A549 (cell line): ENCODE measurements around the gene SLX9. TPM values are rescaled to one million over a fixed set of nuclear protein-coding genes. Genes with fewer than 3 reads are reported as not detected.

Source experiments
- ATAC-seq, 2 experiments: fragments of 200-7000 bp in 1 of 2; fragments of >200 bp in 1 of 2; cut with Nextera tagmentation in 1 of 2; cut with Tn5 transposase in 1 of 2; 3 replicates each; pipeline versions ENCODE4 v1.8.0 to v1.9.1; 2018 to 2020; ENCODE audit warnings: mild to moderate bottlenecking in 1 of 2, moderate library complexity in 1 of 2
- CTCF ChIA-PET: fragments of 300-600 bp; sonication (Branson Sonifier 250); formaldehyde crosslinking; extraction: SDS; loops from one replicate; lab custom pipeline; 2021; ENCODE audit warnings: antibody characterized with exemption, inconsistent platforms; lab: Yijun Ruan, JAX
- POLR2A ChIA-PET: fragments of 350-600 bp; formaldehyde crosslinking; extraction: SDS; loops from one replicate; lab custom pipeline; 2021; ENCODE audit warnings: antibody characterized with exemption, inconsistent platforms; lab: Yijun Ruan, JAX
- DNase-seq, 2 experiments: peaks; one replicate each; pipeline versions ENCODE4 v3.0.0 to v3.0.0-alpha.2; 2011 to 2016; ENCODE audit warnings: low read depth in 1 of 2, low spot score in 1 of 2
- FAIRE-seq: peaks from 2 replicates; lab custom pipeline; 2011; peaks lifted over from hg19 to GRCh38; lab: Jason Lieb, UNC
- H3K27ac ChIP-seq, 2 experiments: fragments of >200 bp; sonication (Bioruptor Twin); formaldehyde crosslinking; 3 replicates each; pipeline ENCODE4 v1.5.1; 2016 to 2017
- H3K4me1 ChIP-seq: fragments of >200 bp; sonication (Bioruptor Twin); formaldehyde crosslinking; 3 replicates; pipeline ENCODE4 v1.6.1; 2016
- H3K4me2 ChIP-seq: fragments of >200 bp; sonication (Bioruptor Twin); formaldehyde crosslinking; 3 replicates; pipeline ENCODE4 v1.6.1; 2016
- H3K4me3 ChIP-seq: fragments of >200 bp; sonication (Bioruptor Twin); formaldehyde crosslinking; 3 replicates; pipeline ENCODE4 v1.5.1; 2016
- H3K9me3 ChIP-seq: fragments of >200 bp; sonication (Bioruptor Twin); formaldehyde crosslinking; 3 replicates; pipeline ENCODE4 v1.6.1; 2016
- ATOH8 ChIP-seq: fragments of 250-450 bp; sonication (Bioruptor Pico); IDR thresholded peaks from 2 replicates; pipeline ENCODE4 v1.5.0; 2020; ENCODE audit warnings: low read depth, mild to moderate bottlenecking, moderate library complexity
- BCL3 ChIP-seq: fragments of >200 bp; sonication (Bioruptor Twin); formaldehyde crosslinking; IDR thresholded peaks from 3 replicates; pipeline ENCODE4 v1.6.1; 2016
- CEBPB ChIP-seq, 2 experiments: fragments of >200 bp in 1 of 2; sonication (Bioruptor Twin) in 1 of 2; formaldehyde crosslinking in 1 of 2; IDR thresholded peaks; 2 replicates each; pipeline ENCODE4 v1.6.1; 2012 to 2016
- CHD2 ChIP-seq: fragments of 150-350 bp; IDR thresholded peaks from 2 replicates; pipeline ENCODE4 v1.6.1; 2014; ENCODE audit warnings: low read length; ENCODE audit not compliant: partially characterized antibody
- EHF ChIP-seq: fragments of 250-450 bp; sonication (Bioruptor Pico); IDR thresholded peaks from 2 replicates; pipeline ENCODE4 v1.5.0; 2020; ENCODE audit warnings: mild to moderate bottlenecking
- ELK1 ChIP-seq: fragments of 150-350 bp; IDR thresholded peaks from 2 replicates; pipeline ENCODE4 v1.6.1; 2014; ENCODE audit warnings: low read depth, mild to moderate bottlenecking, low read length
- FOSL2 ChIP-seq, 2 experiments: fragments of 450-650 bp in 1 of 2; fragments of >200 bp in 1 of 2; sonication (Bioruptor Twin) in 1 of 2; formaldehyde crosslinking; IDR thresholded peaks; 2 replicates each; pipeline versions ENCODE4 v1.5.0 to v1.6.1; 2016 to 2020; ENCODE audit warnings: mild to moderate bottlenecking in 1 of 2, moderate library complexity in 1 of 2
- FOXS1 ChIP-seq: fragments of 250-450 bp; sonication (Bioruptor Pico); IDR thresholded peaks from 2 replicates; pipeline ENCODE4 v1.5.0; 2020; ENCODE audit warnings: mild to moderate bottlenecking, moderate library complexity
- HEYL ChIP-seq: fragments of 250-450 bp; sonication (Bioruptor Pico); IDR thresholded peaks from 2 replicates; pipeline ENCODE4 v1.8.0; 2021; ENCODE audit warnings: mild to moderate bottlenecking, moderate library complexity
- HOXA7 ChIP-seq: fragments of 250-450 bp; sonication (Bioruptor Pico); IDR thresholded peaks from 2 replicates; pipeline ENCODE4 v1.5.0; 2020; ENCODE audit warnings: mild to moderate bottlenecking, moderate library complexity
- KDM1A ChIP-seq: fragments of 200-600 bp; sonication (generic); IDR thresholded peaks from 2 replicates; pipeline ENCODE4 v1.6.1; 2016; ENCODE audit warnings: low read depth, mild to moderate bottlenecking
- MAFK ChIP-seq: fragments of 450-650 bp; IDR thresholded peaks from 2 replicates; pipeline ENCODE4 v1.6.1; 2014; ENCODE audit not compliant: partially characterized antibody
- MAZ ChIP-seq: fragments of 150-350 bp; IDR thresholded peaks from 2 replicates; pipeline ENCODE4 v1.6.1; 2014; ENCODE audit warnings: antibody characterized with exemption, low read depth, low read length, borderline replicate concordance
- NPAS2 ChIP-seq: fragments of 250-450 bp; sonication (Bioruptor Pico); IDR thresholded peaks from 2 replicates; pipeline ENCODE4 v1.8.0; 2022; ENCODE audit warnings: mild to moderate bottlenecking, moderate library complexity, borderline replicate concordance
- RAD21 ChIP-seq, 2 experiments: fragments of >200 bp in 1 of 2; sonication (Bioruptor Twin) in 1 of 2; formaldehyde crosslinking in 1 of 2; IDR thresholded peaks in 1 of 2; conservative IDR thresholded peaks in 1 of 2; 2 replicates in 1 of 2; 3 replicates in 1 of 2; pipeline ENCODE4 v1.6.1; 2012 to 2018; ENCODE audit warnings: inconsistent platforms in 1 of 2
- RCOR1 ChIP-seq: fragments of 150-350 bp; IDR thresholded peaks from 2 replicates; pipeline ENCODE4 v1.6.1; 2014; ENCODE audit warnings: antibody characterized with exemption, low read length, low read depth
- REST ChIP-seq: fragments of 200-600 bp; sonication (generic); IDR thresholded peaks from 2 replicates; pipeline ENCODE4 v1.6.1; 2016; ENCODE audit warnings: antibody characterized with exemption, mild to moderate bottlenecking, moderate library complexity
- RNF2 ChIP-seq: fragments of 200-600 bp; sonication (generic); IDR thresholded peaks from 2 replicates; pipeline ENCODE4 v1.6.1; 2016; ENCODE audit warnings: low read depth, mild to moderate bottlenecking, antibody characterized with exemption, moderate library complexity, borderline replicate concordance
- SMC3 ChIP-seq: fragments of >200 bp; sonication (Bioruptor Twin); formaldehyde crosslinking; IDR thresholded peaks from 3 replicates; pipeline ENCODE4 v1.6.1; 2018; ENCODE audit warnings: inconsistent platforms
- SREBF2 ChIP-seq: fragments of 450-650 bp; IDR thresholded peaks from 2 replicates; pipeline ENCODE4 v1.6.1; 2014; ENCODE audit warnings: mild to moderate bottlenecking, moderate library complexity
- WGBS: methylation state at CpG from one replicate; pipeline ENCODE4 v1.1.6; 2017; ENCODE audit errors: missing lambda C conversion rate; 5-methylcytosine and 5-hydroxymethylcytosine counted together
- polyA plus RNA-seq, 4 experiments: library from polyadenylated mRNA; depleted of rRNA in 3 of 4; stranded (reverse); fragments of >200 nt; fragmentation: RNase III in 1 of 4; extraction: RNeasy Plus Mini Kit Qiagen cat#74134 plus additional on column Dnase treatment in 1 of 4; gene quantifications; 2 replicates in 3 of 4; 3 replicates in 1 of 4; pipeline ENCODE4 v1.2.3, GENCODE V29; 2011 to 2017

SLX9 gene
- polyA plus RNA-seq, 2 of the 4 experiments (the other 2 are of a cell fraction): 26.9 to 40.6 TPM

- H3K4me2 ChIP-seq: no peak overlapping the region
- POLR2A ChIA-PET: no interaction called here
- 67% methylated on average over 5 of the region's 25 CpGs for WGBS
- H3K9me3 ChIP-seq: no peaks in the 10 kb centered on the region
- DNase-seq (no peak), ATAC-seq (no peak), FAIRE-seq (no peak)
- H3K4me1 ChIP-seq: no peaks in the 10 kb centered on the region
- CTCF ChIA-PET: interaction anchor here (1.0 to 6.4 kb wide), 3 partner anchors 13 to 36 kb away, joined by 4 to 50 read pairs (median 4); no protein-coding TSS in a partner anchor
- TF ChIP-seq SREBF2 (no peak), NPAS2 (CRISPR knock-in tag) (no peak), RNF2 (no peak), RAD21 (conservative IDR thresholded peaks at IDR 0.05 in 1 of 2, IDR thresholded peaks at IDR 0.05 in 1 of 2) (no peak), ELK1 (no peak), BCL3 (no peak), FOSL2 (IDR thresholded peaks at IDR 0.05) (no peak), FOSL2 (CRISPR knock-in tag; IDR thresholded peaks at IDR 0.05) (no peak), EHF (no peak), SMC3 (no peak), CHD2 (no peak)
- H3K4me3 ChIP-seq: no peak overlapping the region
- no peak overlapping the region for H3K27ac ChIP-seq
Measured at GRCh38 chr21:44896561-44897286, 43.1 kb upstream of the SLX9 start.

GRCh38 chr21:44897326-44898010 is 42.4 kb upstream of the SLX9 start:
- WGBS: 66% methylated on average over 17 of the region's 21 CpGs
- Histone ChIP-seq H3K27ac (no peak overlapping the region), H3K4me3 (no peak overlapping the region), H3K9me3 (no peaks in the 10 kb centered on the region), H3K4me1 (no peaks in the 10 kb centered on the region), H3K4me2 (no peak overlapping the region)
- ChIA-PET POLR2A (no interaction called here), CTCF (interaction anchor here (1.3 to 6.4 kb wide), 2 partner anchors 31 to 35 kb away, joined by 4 to 50 read pairs; no protein-coding TSS in a partner anchor)
- DNase-seq: no peak
- peak in 1 of 2 experiments; percentile 50; a peak in 3 of 6 replicates for ATAC-seq
- TF ChIP-seq KDM1A (no peak), HOXA7 (CRISPR knock-in tag) (no peak), EHF (no peak), MAFK (no peak), CEBPB (IDR thresholded peaks at IDR 0.05) (no peak), NPAS2 (CRISPR knock-in tag) (no peak), ATOH8 (CRISPR knock-in tag) (no peak), HEYL (no peak), SREBF2 (no peak), REST (no peak), RCOR1 (no peak), MAZ (no peak), FOXS1 (CRISPR knock-in tag) (no peak)
- FAIRE-seq: no peak
